Vagina (tissue), 2 donors: ENCODE measurements around the gene ZMYM2. TPM values are rescaled to one million over a fixed set of nuclear protein-coding genes. Genes with fewer than 3 reads are reported as not detected.

Experiments used
- DNase-seq, 2 donors: peaks; one replicate each; pipeline ENCODE4 v3.0.0-alpha.2; 2017; ENCODE audit errors: extremely low spot score in 2 of 2
- H3K27ac ChIP-seq: fragments of 200-600 bp; sonication (generic); one replicate; pipeline ENCODE4 v1.5.1; 2019
- H3K27me3 ChIP-seq: fragments of 200-600 bp; sonication (generic); one replicate; pipeline ENCODE4 v1.5.1; 2019
- H3K36me3 ChIP-seq, 2 donors: fragments of 200-600 bp; sonication (generic); one replicate each; pipeline ENCODE4 v1.5.1; 2017 to 2019
- H3K4me1 ChIP-seq: fragments of 200-600 bp; sonication (generic); one replicate; pipeline ENCODE4 v1.5.1; 2019
- H3K4me3 ChIP-seq, 2 donors: fragments of 200-600 bp; sonication (generic); 1 replicate in 1 of 2; 2 replicates in 1 of 2; pipeline ENCODE4 v1.5.1; 2016 to 2019
- H3K9me3 ChIP-seq: fragments of 200-600 bp; sonication (generic); one replicate; pipeline ENCODE4 v1.5.1; 2019
- CTCF ChIP-seq, 3 experiments: fragments of 450-650 bp in 2 of 3; fragments of 200-600 bp in 1 of 3; sonication (generic) in 1 of 3; IDR thresholded peaks; one replicate each; pipeline ENCODE4 v1.5.1; 2017 to 2019; ENCODE audit warnings: antibody characterized with exemption in 3 of 3, mild to moderate bottlenecking in 2 of 3, moderate library complexity in 2 of 3
- POLR2A ChIP-seq, 2 donors: fragments of 450-650 bp; IDR thresholded peaks; one replicate each; pipeline ENCODE4 v1.6.1; 2017; ENCODE audit warnings: antibody characterized with exemption in 2 of 2, mild to moderate bottlenecking in 2 of 2, moderate library complexity in 2 of 2
- POLR2AphosphoS5 ChIP-seq, 2 donors: sonication (generic); formaldehyde crosslinking; IDR thresholded peaks; one replicate each; pipeline ENCODE4 v1.9.0; 2017; ENCODE audit warnings: antibody characterized with exemption in 2 of 2, mild to moderate bottlenecking in 2 of 2, low read depth in 1 of 2; ENCODE audit not compliant: insufficient read depth in 1 of 2
- intact Hi-C: fragments of 100-400 bp; cut with DNase I; formaldehyde crosslinking; loops from one replicate; pipeline ENCODE4 v1.15.1; 2023
- total RNA-seq: library from RNA; depleted of rRNA; stranded (reverse); fragments of >200 nt; gene quantifications from one replicate; pipeline ENCODE4 v1.2.3, GENCODE V29; 2016

ZMYM2 gene
- total RNA-seq, 1 donor from 2014 or later = 80.8 TPM

- Histone ChIP-seq H3K27ac (no peak overlapping the region), H3K27me3 (no peaks in the 10 kb centered on the region), H3K9me3 (no peaks in the 10 kb centered on the region), H3K36me3 (peaks cover 0 to 20% of the 10 kb centered on the region in 2 donors), H3K4me3 (no peak overlapping the region), H3K4me1 (no peaks in the 10 kb centered on the region)
- no peak for DNase-seq
- intact Hi-C loops = no loop called here
- TF ChIP-seq POLR2A (IDR thresholded peaks at IDR 0.05) = no peak
- no peak for TF ChIP-seq POLR2AphosphoS5 (IDR thresholded peaks at IDR 0.05; ENCODE audit: insufficient read depth in 1 of 2, low read depth in 1 of 2)
- no peak for TF ChIP-seq CTCF (IDR thresholded peaks at IDR 0.05)
Observed at GRCh38 chr13:20043207-20043925, 84.8 kb downstream of the ZMYM2 start.

GRCh38 chr13:20044086-20044485, 85.6 kb downstream of the ZMYM2 start:
- H3K36me3 ChIP-seq = peaks cover 0 to 19% of the 10 kb centered on the region in 2 donors
- DNase-seq = no peak

GRCh38 chr13:20045950-20046548, 87.5 kb downstream of the ZMYM2 start:
- Histone ChIP-seq H3K9me3 (no peaks in the 10 kb centered on the region), H3K4me1 (no peaks in the 10 kb centered on the region), H3K36me3 (peaks cover 0 to 19% of the 10 kb centered on the region in 2 donors), H3K4me3 (no peak overlapping the region), H3K27me3 (no peaks in the 10 kb centered on the region), H3K27ac (no peak overlapping the region)
- TF ChIP-seq CTCF (IDR thresholded peaks at IDR 0.05) (no peak), POLR2A (IDR thresholded peaks at IDR 0.05) (no peak), POLR2AphosphoS5 (IDR thresholded peaks at IDR 0.05; ENCODE audit: insufficient read depth in 1 of 2, low read depth in 1 of 2) (no peak)
- intact Hi-C loops = no loop called here
- DNase-seq = no peak

More at GRCh38 chr13:20044086-20044485, 85.6 kb downstream of the ZMYM2 start:
- Histone ChIP-seq H3K27me3 (no peaks in the 10 kb centered on the region), H3K4me3 (no peak overlapping the region), H3K9me3 (no peaks in the 10 kb centered on the region), H3K27ac (no peak overlapping the region), H3K4me1 (no peaks in the 10 kb centered on the region)
- no peak for TF ChIP-seq POLR2A (IDR thresholded peaks at IDR 0.05)
- no peak for TF ChIP-seq POLR2AphosphoS5 (IDR thresholded peaks at IDR 0.05; ENCODE audit: insufficient read depth in 1 of 2, low read depth in 1 of 2)
- no peak for TF ChIP-seq CTCF (IDR thresholded peaks at IDR 0.05)
- intact Hi-C loops = no loop called here

GRCh38 chr13:20049558-20050473, 91.3 kb downstream of the ZMYM2 start:
- intact Hi-C loops = no loop called here
- no peaks in the 10 kb centered on the region for H3K27me3 ChIP-seq
- no peak for DNase-seq
- H3K9me3 ChIP-seq = no peaks in the 10 kb centered on the region
- H3K36me3 ChIP-seq = no peaks in the 10 kb centered on the region
- no peak overlapping the region for H3K4me3 ChIP-seq
- H3K4me1 ChIP-seq = no peaks in the 10 kb centered on the region
- TF ChIP-seq POLR2A (IDR thresholded peaks at IDR 0.05) (no peak), CTCF (IDR thresholded peaks at IDR 0.05) (no peak), POLR2AphosphoS5 (IDR thresholded peaks at IDR 0.05; ENCODE audit: insufficient read depth in 1 of 2, low read depth in 1 of 2) (no peak)
- H3K27ac ChIP-seq = no peak overlapping the region
